ENCODE data around the gene APCDD1L. TPM values are rescaled to one million over a fixed set of nuclear protein-coding genes. Genes with fewer than 3 reads are reported as not detected.

APCDD1L gene
- total and polyA plus RNA-seq, 4 donors: 0.04 TPM; not detected in 3

DNA sequence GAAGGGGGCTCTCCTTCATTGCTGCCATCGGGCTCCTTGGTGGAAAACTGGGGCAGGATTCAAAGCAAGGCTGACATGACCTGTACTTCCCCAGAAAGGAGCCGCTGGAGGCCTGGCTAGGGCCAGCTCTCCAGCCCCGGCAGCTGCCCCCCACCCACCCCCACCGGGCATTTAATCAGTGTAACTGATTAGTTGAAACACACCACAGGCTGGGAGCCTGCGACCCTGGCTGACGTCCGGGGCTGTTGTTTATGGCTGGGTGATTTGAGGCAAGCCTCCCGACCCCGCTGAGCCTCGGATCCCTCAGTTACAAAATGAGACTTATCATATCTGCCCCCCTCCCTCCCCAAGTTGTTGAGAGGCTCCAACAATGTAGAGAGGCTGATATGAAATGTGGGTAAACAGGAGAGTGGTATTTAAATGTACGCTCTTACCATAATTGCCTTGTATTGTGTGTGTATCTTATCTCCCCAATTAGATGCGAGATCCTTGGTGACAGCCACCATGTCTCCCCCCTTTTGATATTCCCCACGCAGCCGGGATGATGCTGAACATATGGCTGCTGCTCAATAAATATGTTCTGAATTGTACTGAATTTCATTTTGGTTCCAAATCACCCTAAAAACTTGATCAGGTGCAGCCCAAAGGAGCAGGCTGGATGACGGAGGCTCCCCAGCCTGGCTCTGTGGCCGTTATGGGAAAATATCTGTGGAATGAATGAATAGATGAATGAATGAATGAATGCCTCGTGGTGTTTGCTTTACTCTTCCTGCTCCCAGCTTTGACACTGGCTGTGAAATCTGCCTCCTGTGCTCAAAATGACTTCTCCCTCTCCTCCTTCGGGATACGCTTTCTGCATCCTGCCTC, 31.8 kb upstream of the APCDD1L start (continued):
- TF ChIP-seq RXRA (IDR thresholded peaks at IDR 0.05) (no peak), NR2F2 (IDR thresholded peaks at IDR 0.05) (no peak), TAF1 (conservative IDR thresholded peaks at IDR 0.05) (no peak), YY1 (IDR thresholded peaks at IDR 0.05) (no peak), RAD21 (IDR thresholded peaks at IDR 0.05) (no peak)
- TF ChIP-seq, protein P1, sequence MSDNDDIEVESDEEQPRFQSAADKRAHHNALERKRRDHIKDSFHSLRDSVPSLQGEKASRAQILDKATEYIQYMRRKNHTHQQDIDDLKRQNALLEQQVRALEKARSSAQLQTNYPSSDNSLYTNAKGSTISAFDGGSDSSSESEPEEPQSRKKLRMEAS (IDR thresholded peaks at IDR 0.05): no peak

DNA sequence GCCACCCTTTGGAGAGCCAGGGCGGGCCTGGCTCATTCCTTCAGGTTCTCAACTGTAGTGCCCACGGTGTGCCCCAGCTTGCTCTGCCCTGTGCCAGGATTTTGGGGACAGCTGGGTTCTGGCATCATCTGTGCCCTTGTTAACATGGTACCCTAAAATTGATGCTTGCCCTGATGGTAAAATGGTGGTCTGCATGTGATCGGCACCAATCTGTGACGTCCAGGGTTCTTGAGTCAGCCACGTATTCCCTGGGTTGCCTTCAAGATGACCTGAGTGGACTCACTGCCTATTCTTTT, 31.2 kb upstream of the APCDD1L start:
- no peaks in the 10 kb centered on the region for H3K36me3 ChIP-seq (ENCODE audit: control insufficient read depth in 4 of 4, insufficient read depth in 3 of 4, low read depth in 1 of 4, low read length in 3 of 4)
- 83% methylated on average over 5 of the region's 5 CpGs for WGBS
- H3K27ac ChIP-seq (ENCODE audit: low read depth in 1 of 2, low read length in 2 of 2): no peak overlapping the region
- TF ChIP-seq HNF4G (IDR thresholded peaks at IDR 0.05) (no peak), GABPA (IDR thresholded peaks at IDR 0.05 in 1 of 2, conservative IDR thresholded peaks at IDR 0.05 in 1 of 2) (no peak), HNF4A (conservative IDR thresholded peaks at IDR 0.05) (no peak), TAF1 (conservative IDR thresholded peaks at IDR 0.05) (no peak), NR2F2 (IDR thresholded peaks at IDR 0.05) (no peak), JUND (IDR thresholded peaks at IDR 0.05) (no peak), EGR1 (IDR thresholded peaks at IDR 0.05; ENCODE audit: low read depth in 2 of 2) (no peak), RXRA (IDR thresholded peaks at IDR 0.05) (no peak), FOXA1 (IDR thresholded peaks at IDR 0.05) (no peak), ZBTB33 (IDR thresholded peaks at IDR 0.05) (no peak), ATF3 (IDR thresholded peaks at IDR 0.05) (no peak), REST (IDR thresholded peaks at IDR 0.05) (no peak), FOXA2 (IDR thresholded peaks at IDR 0.05) (no peak), SP1 (IDR thresholded peaks at IDR 0.05) (no peak), RAD21 (IDR thresholded peaks at IDR 0.05) (no peak), YY1 (IDR thresholded peaks at IDR 0.05) (no peak)
- TF ChIP-seq, protein P1 (IDR thresholded peaks at IDR 0.05): no peak
- TF ChIP-seq, protein P2, sequence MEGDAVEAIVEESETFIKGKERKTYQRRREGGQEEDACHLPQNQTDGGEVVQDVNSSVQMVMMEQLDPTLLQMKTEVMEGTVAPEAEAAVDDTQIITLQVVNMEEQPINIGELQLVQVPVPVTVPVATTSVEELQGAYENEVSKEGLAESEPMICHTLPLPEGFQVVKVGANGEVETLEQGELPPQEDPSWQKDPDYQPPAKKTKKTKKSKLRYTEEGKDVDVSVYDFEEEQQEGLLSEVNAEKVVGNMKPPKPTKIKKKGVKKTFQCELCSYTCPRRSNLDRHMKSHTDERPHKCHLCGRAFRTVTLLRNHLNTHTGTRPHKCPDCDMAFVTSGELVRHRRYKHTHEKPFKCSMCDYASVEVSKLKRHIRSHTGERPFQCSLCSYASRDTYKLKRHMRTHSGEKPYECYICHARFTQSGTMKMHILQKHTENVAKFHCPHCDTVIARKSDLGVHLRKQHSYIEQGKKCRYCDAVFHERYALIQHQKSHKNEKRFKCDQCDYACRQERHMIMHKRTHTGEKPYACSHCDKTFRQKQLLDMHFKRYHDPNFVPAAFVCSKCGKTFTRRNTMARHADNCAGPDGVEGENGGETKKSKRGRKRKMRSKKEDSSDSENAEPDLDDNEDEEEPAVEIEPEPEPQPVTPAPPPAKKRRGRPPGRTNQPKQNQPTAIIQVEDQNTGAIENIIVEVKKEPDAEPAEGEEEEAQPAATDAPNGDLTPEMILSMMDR (IDR thresholded peaks at IDR 0.05; ENCODE audit: low read depth, low read length, missing input control): no peak
- H3K27me3 ChIP-seq (ENCODE audit: control insufficient read depth in 4 of 4, insufficient read depth in 4 of 4, low read length in 3 of 4): peaks cover 0 to 8% (median 2%) of the 10 kb centered on the region in 4 donors
- no peaks in the 10 kb centered on the region for H3K9me3 ChIP-seq (ENCODE audit: control insufficient read depth in 4 of 4, low read length in 3 of 4)
- H3K9ac ChIP-seq (ENCODE audit: low read depth in 1 of 2, low read length in 2 of 2): no peak overlapping the region
- no peaks in the 10 kb centered on the region for H3K4me1 ChIP-seq (ENCODE audit: control insufficient read depth in 4 of 4, insufficient read depth in 4 of 4, low read length in 3 of 4)
- no peak overlapping the region for H3K4me3 ChIP-seq (ENCODE audit: low read depth in 1 of 3, low read length in 3 of 3)
- no peak for DNase-seq (ENCODE audit: low spot score)
